Measurements from ENCODE around the gene SPIRE2.
"Not testable (repeated sequence)": the region's sequence is repeated elsewhere in the genome, so short reads cannot be mapped to it uniquely, and the experiment has no call there.

The SPIRE2 gene

DNA sequence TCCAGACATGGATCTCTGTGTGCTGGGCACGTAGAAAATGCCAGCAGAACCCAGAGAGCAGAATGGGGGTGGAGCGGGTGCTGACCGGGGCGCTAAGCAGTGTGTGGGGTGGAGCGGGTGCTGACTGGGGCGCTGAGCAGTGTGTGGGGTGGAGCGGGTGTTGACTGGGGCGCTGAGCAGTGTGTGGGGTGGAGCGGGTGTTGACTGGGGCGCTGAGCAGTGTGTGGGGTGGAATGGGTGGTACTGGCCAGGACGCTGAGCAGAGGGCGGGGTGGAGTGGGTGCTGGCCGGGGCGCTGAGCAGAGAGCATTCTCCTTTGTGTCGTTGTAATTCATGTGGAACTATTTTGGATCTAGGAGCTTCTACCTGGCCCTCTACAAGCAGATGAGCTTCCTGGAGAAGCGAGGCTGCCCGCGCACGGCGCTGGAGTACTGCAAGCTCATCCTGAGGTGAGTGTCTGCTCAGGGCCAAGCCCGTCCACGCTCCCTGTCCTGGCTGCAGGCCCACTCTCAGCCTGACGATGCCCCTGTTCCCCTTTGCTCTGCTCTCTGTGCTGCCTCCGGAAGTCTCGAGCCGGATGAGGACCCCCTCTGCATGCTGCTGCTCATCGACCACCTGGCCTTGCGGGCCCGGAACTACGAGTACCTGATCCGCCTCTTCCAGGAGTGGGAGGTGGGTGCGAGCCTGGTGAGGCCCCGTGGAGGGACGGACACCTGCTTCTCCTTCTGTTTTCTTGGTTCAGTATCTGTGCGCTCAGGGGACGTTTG lies 70.1 kb downstream of the SPIRE2 start:
- DNase-seq (ENCODE audit: low read depth), result no peak

- no peak for DNase-seq (ENCODE audit: low read depth)
These were observed 71.7 kb downstream of the SPIRE2 start for GRCh38 chr16:89899879-89900481.

DNA sequence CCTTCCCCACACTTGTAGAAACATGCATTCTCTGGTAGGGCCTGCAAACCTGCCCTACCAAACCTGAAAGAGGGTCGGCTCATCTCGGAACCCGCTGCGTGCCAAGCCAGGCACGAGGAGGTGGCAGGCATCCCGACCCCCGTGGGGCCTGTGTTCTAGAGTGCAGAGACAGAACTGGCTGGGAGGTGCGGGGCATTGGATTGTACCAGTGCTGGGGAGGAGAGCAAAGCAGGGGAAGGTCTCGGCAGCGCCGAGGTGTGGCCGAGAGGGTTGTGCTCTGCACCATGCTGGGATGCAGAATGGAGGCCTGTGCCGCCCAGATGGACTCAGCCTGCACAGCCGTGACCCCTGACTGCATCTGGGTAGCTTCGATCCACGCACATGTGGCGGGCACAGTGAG lies 72.6 kb downstream of the SPIRE2 start:
- no peak for DNase-seq (ENCODE audit: low read depth)

GRCh38 chr16:89902980-89903379 lies 74.7 kb downstream of the SPIRE2 start:
- DNase-seq (ENCODE audit: low read depth), result no peak

DNA sequence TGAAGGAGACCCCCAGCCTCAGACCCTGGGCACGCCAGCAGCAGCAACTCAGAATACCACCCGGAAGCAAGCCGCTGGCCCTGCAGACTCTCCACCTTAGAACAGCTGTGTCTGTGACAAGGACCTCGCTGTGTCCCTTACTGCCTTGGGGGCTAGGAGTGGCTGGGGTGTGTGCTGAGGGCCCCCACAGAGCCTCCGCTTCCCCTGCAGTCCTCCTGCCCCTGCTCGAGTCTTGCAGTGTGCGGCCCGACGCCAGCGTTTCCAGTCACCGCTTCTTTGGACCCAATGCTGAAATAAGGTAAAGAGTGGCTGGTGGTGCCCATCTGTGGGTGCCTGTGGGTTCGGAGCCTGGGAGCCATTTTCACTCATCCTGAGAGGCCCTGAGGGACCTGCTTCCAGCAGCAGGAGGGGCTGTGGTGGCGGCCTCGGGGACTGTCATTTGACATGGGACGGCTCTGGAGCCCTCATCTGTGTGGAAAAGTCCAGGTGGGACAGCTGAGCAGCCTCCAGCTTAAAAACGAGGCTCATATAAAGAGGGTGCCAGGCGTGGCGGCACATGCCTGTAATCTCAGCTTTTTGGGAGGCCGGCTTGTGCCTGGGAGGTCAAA lies 75.7 kb downstream of the SPIRE2 start:
- DNase-seq (ENCODE audit: low read depth), result no peak

DNA sequence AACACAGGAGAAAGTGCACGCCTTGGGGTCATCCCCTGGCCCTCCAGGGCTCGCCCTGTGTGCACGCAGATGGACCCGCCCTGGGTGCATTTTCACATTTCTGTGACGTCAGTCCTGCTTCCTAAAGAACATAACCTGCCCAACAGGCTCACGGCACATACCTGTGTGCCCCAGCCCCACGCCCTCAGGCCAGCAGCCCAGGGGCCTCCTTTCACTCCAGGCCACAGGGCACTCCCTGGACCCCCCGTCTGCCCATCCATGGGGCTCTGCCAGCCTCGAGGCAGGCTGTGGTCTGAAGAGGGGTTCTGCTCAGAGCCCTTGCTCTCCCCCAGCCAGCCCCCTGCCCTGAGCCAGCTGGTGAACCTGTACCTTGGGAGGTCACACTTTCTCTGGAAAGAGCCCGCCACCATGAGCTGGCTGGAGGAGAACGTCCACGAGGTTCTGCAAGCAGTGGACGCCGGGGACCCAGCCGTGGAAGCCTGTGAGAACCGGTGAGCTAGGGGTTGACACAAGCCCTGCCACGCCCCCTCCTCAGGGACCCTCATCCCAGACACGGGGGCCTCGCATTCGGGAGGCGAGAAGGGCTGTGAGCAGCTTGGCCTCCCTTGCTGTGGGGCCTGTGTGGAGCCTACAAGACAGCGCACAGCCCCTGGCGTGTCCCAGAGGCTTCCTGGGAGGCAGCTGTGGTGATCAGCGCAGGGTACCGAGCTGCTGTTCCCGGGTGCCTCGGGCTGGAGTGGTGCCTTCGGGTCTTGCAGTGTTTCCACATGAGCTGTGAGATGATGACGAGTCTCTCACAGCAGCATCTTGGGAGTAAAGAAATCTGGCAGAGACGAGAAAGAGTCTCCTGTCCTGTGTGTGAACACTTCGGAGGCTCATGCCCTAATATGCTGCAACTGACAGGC lies 76.6 kb downstream of the SPIRE2 start:
- DNase-seq (ENCODE audit: low read depth), result no peak

GRCh38 chr16:89905511-89906139 lies 77.3 kb downstream of the SPIRE2 start:
- no peak for DNase-seq (ENCODE audit: low read depth)

DNA sequence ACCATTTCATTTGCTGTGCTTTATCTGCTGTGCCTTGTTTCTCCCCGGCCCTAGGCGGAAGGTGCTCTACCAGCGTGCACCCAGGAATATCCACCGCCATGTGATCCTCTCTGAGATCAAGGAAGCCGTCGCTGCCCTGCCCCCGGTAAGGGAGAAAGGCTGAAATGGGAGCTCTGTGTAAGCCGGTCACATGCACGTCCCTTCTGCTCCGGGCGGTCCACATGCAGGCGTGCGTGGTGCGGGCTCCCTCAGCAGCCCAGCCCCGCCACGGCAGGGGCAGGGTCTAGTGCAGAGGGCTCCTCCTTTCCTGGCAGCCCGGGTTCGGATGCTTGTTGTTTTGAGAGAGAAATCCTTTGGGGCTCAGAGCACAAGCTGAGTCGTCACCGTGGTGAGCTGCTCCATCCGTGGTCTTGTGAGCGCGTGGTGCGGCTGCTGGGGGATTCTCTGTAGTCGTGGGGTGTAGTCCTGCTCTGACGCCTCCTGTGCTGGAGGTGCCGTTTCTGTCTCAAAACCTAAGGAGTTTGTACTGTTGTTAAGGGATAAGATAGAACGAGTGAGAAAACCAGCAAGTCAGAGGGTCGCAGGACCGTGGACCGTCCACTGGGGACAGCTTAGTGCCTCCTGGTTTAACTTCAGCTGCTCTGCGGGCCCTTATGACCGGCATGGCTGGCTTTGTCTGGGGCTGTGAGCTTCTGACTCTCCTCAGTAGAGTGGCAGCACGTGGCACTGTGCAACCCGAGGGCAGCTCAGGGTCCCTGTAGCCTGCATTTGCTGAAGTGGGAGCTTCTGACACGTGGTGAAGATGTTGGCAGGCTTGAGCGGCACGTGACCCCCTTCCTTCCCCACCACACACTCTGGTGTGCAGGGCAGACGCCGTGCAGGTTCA lies 78.1 kb downstream of the SPIRE2 start:
- DNase-seq (ENCODE audit: low read depth), result no peak

GRCh38 chr16:89907055-89907814 lies 79.0 kb downstream of the SPIRE2 start:
- no peak for DNase-seq (ENCODE audit: low read depth)

- DNase-seq (ENCODE audit: low read depth), result no peak
These were observed 80.0 kb downstream of the SPIRE2 start for GRCh38 chr16:89908236-89908635.

DNA sequence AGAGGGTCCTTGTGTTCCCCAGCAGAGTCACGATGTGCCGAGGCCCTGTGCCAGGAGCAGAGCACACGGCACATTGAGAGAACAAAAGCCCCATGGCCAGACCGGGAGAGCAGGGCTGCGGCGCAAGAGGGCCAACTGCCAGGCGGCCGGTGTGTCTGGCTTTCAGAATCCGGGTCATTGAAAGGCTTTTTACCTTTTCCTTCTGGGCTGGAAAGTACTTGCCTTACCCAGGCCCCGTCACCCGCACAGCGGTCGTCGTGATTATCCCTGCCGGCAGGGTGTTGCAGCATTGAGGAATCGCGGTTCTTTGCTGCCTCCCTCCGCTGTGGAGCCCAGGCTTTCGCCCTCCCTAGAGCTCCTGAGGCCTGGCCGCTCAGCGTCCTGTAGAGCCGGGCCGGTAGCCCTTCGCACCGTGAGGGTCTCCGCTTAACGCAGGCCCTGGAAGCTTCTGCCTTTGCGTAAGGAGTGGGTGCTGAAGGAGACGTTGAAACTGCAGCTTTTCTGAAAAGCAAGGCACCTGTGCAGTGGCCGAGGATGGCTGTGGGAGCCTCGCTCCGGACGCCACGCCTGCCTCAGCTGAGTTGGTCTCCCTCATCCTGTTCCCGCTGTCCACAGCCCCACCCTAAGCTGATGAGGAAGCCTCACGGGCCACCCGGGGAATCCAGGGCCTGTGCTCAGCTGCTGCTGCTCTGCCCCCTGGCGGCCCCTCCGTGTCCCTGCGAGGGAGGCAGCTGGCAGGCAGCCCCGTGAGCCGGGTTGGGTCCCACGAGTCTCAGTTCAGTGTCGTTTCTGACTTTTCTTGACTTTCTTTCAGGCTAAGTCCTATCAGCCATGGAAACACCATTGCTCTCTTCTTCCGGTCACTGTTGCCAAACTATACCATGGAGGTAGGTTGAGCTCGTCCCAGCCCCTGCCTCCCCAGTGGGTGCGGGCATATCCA lies 81.8 kb downstream of the SPIRE2 start:
- DNase-seq (ENCODE audit: low read depth), result no peak

- no peak for DNase-seq (ENCODE audit: low read depth)
These were observed 82.6 kb downstream of the SPIRE2 start for GRCh38 chr16:89910717-89911354.

DNA sequence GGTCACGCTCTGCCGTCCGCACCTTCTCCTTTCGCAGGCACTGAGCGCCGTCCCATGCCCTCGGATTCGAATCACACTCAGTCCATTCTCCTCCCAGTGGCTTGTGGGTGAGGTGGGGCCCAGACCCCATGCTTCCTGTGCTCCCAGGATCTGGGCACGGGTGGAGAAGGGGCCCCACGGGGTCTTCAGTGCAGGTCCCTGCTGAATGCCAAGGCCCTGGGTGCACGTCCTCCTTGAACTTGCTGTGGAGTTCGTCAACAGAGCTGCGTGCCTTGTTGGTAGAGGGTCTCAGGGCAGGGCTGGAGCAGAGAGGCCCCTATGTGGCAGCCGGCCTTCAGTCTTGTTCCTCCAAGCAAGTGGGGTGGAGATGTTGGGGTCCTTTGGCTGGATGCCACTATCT lies 83.1 kb downstream of the SPIRE2 start:
- DNase-seq (ENCODE audit: low read depth), result no peak

DNA sequence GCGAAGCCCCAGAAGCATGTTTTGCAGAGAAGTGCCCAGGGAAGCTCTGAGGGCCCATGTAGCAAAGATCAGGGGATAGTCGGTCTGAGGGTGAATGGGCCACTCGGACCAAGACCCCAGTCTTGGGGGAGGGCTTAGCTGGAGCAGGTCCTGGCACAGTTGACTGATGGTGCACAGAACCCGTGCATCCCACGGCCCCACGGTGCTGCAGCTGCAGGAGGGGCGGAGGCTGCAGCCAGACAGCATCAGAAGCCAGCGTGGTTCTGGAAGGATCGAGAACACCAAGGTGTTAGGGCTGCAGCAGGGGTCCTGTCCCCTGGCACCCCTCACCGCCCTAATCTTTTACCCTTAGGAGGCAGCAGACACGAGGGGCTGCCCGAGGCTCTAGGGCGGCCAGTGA lies 83.9 kb downstream of the SPIRE2 start:
- no peak for DNase-seq (ENCODE audit: low read depth)

- DNase-seq (ENCODE audit: low read depth), result no peak
These were observed 84.4 kb downstream of the SPIRE2 start for GRCh38 chr16:89912627-89913026.

DNA sequence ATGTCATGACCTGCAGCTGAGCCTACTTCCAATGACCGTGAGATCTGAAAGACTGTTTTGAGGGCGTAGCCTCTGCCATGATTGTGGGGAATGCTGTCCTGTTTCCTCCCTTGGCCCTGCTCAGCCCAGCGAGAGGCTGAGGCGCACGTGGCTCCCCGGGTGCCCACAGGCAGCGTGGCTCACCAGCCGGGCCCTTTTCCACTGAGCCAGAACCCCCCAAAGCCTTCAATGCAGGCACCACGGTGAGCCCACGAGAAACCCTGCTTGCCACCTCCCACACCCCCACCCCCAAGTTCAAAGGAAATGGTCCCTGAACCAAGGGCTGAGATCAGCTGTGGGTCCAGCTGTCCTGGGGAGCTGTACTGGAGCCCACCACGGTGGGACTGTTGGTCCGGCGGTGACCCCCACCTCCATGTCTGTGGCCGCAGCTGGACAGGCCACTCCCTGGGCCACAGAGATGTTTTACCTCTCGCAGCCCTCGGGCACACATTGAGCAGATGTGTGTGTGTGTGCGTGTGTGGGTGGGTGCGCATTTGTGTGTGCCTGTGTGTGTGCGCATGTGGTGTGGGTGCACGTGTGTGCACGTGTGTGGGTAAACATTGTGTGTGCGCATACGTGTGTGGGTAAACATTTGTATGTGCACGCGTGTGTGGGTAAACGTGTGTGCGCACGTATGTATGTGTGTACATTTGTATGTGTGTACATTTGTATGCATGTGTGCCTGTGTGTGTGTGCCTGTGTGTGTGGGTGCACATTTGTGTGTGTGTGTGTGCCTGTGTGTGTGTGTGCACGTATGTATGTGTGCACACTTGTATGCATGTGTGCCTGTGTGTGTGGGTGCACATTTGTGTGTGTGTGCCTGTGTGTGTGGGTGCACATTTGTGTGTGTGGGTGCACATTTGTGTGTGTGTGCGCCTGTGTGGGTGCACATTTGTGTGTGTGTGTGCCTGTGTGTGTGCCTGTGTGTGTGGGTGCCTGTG lies 85.4 kb downstream of the SPIRE2 start:
- no peak for DNase-seq (ENCODE audit: low read depth)

DNA sequence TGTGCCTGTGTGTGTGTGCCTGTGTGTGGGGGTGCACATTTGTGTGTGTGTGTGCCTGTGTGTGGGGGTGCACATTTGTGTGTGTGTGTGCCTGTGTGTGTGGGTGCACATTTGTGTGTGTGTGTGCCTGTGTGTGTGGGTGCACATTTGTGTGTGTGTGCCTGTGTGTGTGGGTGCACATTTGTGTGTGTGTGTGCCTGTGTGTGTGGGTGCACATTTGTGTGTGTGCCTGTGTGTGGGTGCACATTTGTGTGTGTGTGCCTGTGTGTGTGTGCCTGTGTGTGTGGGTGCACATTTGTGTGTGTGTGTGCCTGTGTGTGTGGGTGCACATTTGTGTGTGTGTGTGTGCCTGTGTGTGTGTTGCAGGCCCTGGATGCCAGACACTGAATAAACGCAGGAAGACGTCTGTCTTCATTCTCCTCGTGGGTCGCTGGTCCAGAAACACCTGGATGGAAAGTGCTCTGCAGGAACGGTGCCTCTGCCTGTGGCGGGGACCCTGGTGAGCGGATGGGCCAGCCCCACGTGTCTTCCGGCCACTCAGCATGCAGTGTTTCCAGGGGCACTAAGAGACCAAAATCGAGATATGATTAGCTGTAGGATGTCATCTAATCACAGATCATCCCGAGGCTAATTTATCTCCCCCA lies 86.5 kb downstream of the SPIRE2 start:
- not testable (repeated sequence) for DNase-seq (ENCODE audit: low read depth)

Measured in non-pigmented ciliary epithelial cell (primary cell).